Psoas muscle (tissue), 8 donors: ENCODE data around the gene RBMXL2. TPM values are rescaled to one million over a fixed set of nuclear protein-coding genes. Genes with fewer than 3 reads are reported as not detected.

Experiments used
- ATAC-seq, 4 donors: fragments of 200-7000 bp; cut with Tn5 transposase; one replicate each; pipeline ENCODE4 v1.9.1; 2020; ENCODE audit warnings: moderate library complexity in 3 of 4, mild to moderate bottlenecking in 2 of 4
- DNase-seq, 2 donors: peaks; one replicate each; pipeline ENCODE4 v3.0.0-alpha.2; 2020
- H3K27ac ChIP-seq: fragments of 200-600 bp; one replicate; pipeline ENCODE4 v1.8.0; 2022
- H3K27me3 ChIP-seq, 3 donors: fragments of 200-600 bp in 1 of 3; one replicate each; pipeline versions ENCODE4 v1.6.1 to v1.8.0; 2013 to 2022; ENCODE audit warnings: low read length in 2 of 3, mild to moderate bottlenecking in 2 of 3, moderate library complexity in 1 of 3; ENCODE audit not compliant: insufficient read depth in 3 of 3
- H3K36me3 ChIP-seq, 2 donors: fragments of 200-600 bp in 1 of 2; one replicate each; pipeline versions ENCODE4 v1.6.1 to v1.8.0; 2013 to 2022; ENCODE audit warnings: low read depth in 1 of 2, mild to moderate bottlenecking in 1 of 2, moderate library complexity in 1 of 2; ENCODE audit not compliant: insufficient read depth in 1 of 2
- H3K4me1 ChIP-seq: fragments of 200-600 bp; one replicate; pipeline ENCODE4 v1.8.0; 2022
- H3K4me3 ChIP-seq: fragments of 200-600 bp; one replicate; pipeline ENCODE4 v1.8.0; 2022; ENCODE audit warnings: mild to moderate bottlenecking
- H3K9me3 ChIP-seq: fragments of 200-600 bp; one replicate; pipeline ENCODE4 v1.8.0; 2022
- WGBS, 3 donors: extraction: QIAGEN DNeasy Blood & Tissue Kit; methylation state at CpG; one replicate each; pipeline versions ENCODE4 v1.1.6 to v1.1.7; 2013; 5-methylcytosine and 5-hydroxymethylcytosine counted together
- intact Hi-C, 2 donors: fragments of 100-400 bp; cut with DNase I; formaldehyde crosslinking; loops; one replicate each; pipeline versions ENCODE4 v1.11.0 to v1.14.2; 2022
- polyA plus RNA-seq, 3 donors: library from polyadenylated mRNA; stranded (reverse); fragments of 200-250 nt; gene quantifications; one replicate each; pipeline ENCODE4 v1.2.3, GENCODE V29; 2013
- total RNA-seq, 4 donors: library from RNA; stranded (reverse); fragmentation: NEBNext Ultra II Directional in 2 of 4; extraction: Animal tissue kit (Norgen Biotek cat#: 25700) in 2 of 4; gene quantifications; one replicate each; pipeline versions ENCODE4 v1.2.1 to v1.2.4, GENCODE V29; 2021 to 2023
- TF ChIP-seq, protein P1 (sequence below): fragments of 200-600 bp; IDR thresholded peaks from one replicate; pipeline ENCODE4 v1.8.0; 2022; ENCODE audit warnings: antibody characterized with exemption
- donor health status: healthy with polysubstance abuse.
- donor health status: DM: no; HTN: no; CAD: no; lungs with moderate emphysema.
- donor health status: Bipolar disorder and iron deficiency.
- donor health status: healthy.
- donor health status: DM: yes; HTN: yes; CAD: no.
- donor health status: DM: no; HTN: no; CAD: no.
- donor health status: DM: no; HTN: no; CAD: no.
- donor health status: DM: yes; HTN: yes; CAD: no.

The RBMXL2 gene
- total and polyA plus RNA-seq, 7 donors = not detected

DNA sequence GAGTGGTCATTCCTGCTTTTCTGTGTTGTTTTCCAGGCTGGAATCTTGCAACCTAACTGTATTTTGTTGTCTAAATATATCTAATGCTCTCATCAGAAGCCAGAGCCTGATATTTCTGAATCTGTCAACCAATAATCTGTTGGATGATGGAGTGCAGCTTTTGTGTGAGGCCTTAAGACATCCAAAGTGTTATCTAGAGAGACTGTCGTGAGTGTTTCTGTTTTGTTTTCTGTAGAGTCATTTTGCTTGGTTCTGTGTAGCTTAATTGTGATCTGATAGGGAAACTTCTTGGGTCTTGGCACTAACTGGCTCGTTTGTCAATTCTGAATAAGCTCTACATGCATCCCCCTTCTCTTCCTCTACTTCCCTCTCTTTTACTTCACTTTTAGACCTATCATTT, 31.2 kb upstream of the RBMXL2 start:
- intact Hi-C loops = no loop called here

DNA sequence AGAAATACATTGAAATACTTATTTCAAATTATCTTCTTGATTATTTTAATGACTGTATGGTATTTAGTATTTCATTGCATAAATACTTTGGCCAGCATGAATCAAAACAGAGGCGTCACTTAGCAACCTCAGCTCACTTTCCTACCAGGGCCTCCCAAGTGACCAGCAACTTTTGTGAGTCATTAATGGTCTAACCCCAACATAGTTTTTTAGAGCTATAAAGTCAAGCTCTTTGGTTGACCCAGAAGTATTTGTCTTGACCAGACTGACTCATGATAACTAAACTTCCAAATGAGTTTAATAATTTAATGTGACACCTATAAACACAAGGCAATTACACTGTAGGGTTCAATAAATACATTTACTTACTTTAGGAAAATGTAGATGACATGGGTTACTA, 27.9 kb upstream of the RBMXL2 start:
- intact Hi-C loops = no loop called here
- no peaks in the 10 kb centered on the region for H3K36me3 ChIP-seq

More for the DNA sequence above, 31.2 kb upstream of the RBMXL2 start:
- DNase-seq (no peak), ATAC-seq (no peak)
- no peaks in the 10 kb centered on the region for H3K27me3 ChIP-seq
- 39 to 51% (median 44%) methylated on average over 2 of the region's 2 CpGs for WGBS, 3 donors
- no peaks in the 10 kb centered on the region for H3K4me1 ChIP-seq
- no peak overlapping the region for H3K4me3 ChIP-seq
- H3K27ac ChIP-seq = no peak overlapping the region
- TF ChIP-seq, protein P1, sequence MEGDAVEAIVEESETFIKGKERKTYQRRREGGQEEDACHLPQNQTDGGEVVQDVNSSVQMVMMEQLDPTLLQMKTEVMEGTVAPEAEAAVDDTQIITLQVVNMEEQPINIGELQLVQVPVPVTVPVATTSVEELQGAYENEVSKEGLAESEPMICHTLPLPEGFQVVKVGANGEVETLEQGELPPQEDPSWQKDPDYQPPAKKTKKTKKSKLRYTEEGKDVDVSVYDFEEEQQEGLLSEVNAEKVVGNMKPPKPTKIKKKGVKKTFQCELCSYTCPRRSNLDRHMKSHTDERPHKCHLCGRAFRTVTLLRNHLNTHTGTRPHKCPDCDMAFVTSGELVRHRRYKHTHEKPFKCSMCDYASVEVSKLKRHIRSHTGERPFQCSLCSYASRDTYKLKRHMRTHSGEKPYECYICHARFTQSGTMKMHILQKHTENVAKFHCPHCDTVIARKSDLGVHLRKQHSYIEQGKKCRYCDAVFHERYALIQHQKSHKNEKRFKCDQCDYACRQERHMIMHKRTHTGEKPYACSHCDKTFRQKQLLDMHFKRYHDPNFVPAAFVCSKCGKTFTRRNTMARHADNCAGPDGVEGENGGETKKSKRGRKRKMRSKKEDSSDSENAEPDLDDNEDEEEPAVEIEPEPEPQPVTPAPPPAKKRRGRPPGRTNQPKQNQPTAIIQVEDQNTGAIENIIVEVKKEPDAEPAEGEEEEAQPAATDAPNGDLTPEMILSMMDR = no peak
- H3K9me3 ChIP-seq = no peaks in the 10 kb centered on the region
- H3K36me3 ChIP-seq = no peaks in the 10 kb centered on the region

GRCh38 chr11:7062534-7062933, 26.3 kb upstream of the RBMXL2 start:
- H3K27me3 ChIP-seq = no peaks in the 10 kb centered on the region
- no peaks in the 10 kb centered on the region for H3K9me3 ChIP-seq
- TF ChIP-seq, protein P1 = no peak
- ATAC-seq = no peak
- WGBS, 3 donors = 87 to 96% (median 88%) methylated on average over 2 of the region's 2 CpGs
- DNase-seq = no peak
- intact Hi-C loops = no loop called here
- H3K4me1 ChIP-seq = no peaks in the 10 kb centered on the region
- no peaks in the 10 kb centered on the region for H3K36me3 ChIP-seq
- H3K4me3 ChIP-seq = no peak overlapping the region
- no peak overlapping the region for H3K27ac ChIP-seq

More for the DNA sequence above, 27.9 kb upstream of the RBMXL2 start:
- no peak for DNase-seq
- ATAC-seq = no peak
- WGBS, 3 donors = 60 to 77% (median 75%) methylated on average over 1 of the region's 1 CpG
- no peak overlapping the region for H3K27ac ChIP-seq
- H3K9me3 ChIP-seq = no peaks in the 10 kb centered on the region
- no peaks in the 10 kb centered on the region for H3K27me3 ChIP-seq
- no peak overlapping the region for H3K4me3 ChIP-seq
- H3K4me1 ChIP-seq = no peaks in the 10 kb centered on the region
- TF ChIP-seq, protein P1 = no peak

DNA sequence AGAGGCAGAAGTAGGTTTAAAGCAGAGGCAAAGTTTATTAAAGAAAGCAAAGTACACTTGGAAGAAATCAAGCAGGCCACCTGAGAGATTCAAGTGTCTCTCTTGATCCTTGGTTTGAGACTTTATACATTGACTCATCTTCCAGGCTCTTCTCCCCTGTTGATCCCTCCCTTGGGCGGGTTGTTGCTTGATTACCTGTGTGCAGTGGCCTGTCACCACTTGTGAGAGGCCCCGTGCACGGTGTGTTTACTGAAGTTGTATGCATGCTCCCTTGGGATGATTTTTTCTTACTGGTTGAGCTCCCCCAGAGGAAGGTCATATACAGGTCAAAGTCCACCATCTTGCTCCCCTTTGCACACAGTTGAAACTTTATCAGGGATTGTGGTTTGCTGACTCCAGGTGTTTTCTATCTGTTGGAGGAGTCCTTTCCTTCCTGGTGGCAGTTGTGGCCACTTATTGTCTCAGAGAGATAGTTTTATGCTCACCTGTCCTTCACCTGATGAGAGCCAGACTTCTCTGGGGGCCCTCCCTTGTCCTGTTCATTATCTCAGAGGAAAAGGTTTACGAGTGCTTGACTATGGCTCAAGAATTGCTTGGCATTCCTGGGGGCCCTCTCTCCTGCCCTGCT, 16.3 kb upstream of the RBMXL2 start:
- intact Hi-C loops = no loop called here
- ATAC-seq = no peak
- no peaks in the 10 kb centered on the region for H3K4me1 ChIP-seq
- DNase-seq = no peak
- no peaks in the 10 kb centered on the region for H3K36me3 ChIP-seq
- TF ChIP-seq, protein P1 = no peak
- peaks cover 0 to 3% (median 0%) of the 10 kb centered on the region in 3 donors for H3K27me3 ChIP-seq
- WGBS, 3 donors = 46 to 62% (median 55%) methylated on average over 4 of the region's 4 CpGs
- no peak overlapping the region for H3K4me3 ChIP-seq
- H3K9me3 ChIP-seq = no peaks in the 10 kb centered on the region
- no peak overlapping the region for H3K27ac ChIP-seq

DNA sequence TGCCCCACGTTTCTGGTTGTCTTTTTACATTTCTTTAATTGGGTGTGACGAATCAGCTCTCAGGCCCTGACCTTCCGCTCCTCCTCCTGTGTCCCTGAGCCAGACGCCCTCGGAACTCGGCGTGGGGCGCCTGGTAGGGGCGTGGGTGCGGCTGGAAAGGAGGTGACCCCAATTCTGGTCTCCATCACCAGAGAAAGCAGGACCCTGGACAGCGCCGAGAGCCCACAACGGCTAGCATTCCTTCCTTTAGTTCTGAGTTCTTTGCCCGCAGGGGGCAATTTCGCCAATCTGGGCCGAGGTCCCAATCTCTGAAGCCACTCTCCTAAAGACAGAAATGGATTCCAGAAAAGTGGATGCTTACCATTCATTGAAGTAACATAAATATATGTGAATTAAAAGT, 11.7 kb upstream of the RBMXL2 start:
- WGBS, 3 donors = 60 to 67% (median 63%) methylated on average over 16 of the region's 16 CpGs
- no peaks in the 10 kb centered on the region for H3K4me1 ChIP-seq
- ATAC-seq (no peak), DNase-seq (no peak)
- TF ChIP-seq, protein P1 = no peak
- H3K27me3 ChIP-seq = peaks cover 0 to 3% (median 0%) of the 10 kb centered on the region in 3 donors
- H3K27ac ChIP-seq = no peak overlapping the region
- intact Hi-C loops = no loop called here
- no peaks in the 10 kb centered on the region for H3K9me3 ChIP-seq
- no peak overlapping the region for H3K4me3 ChIP-seq
- H3K36me3 ChIP-seq = no peaks in the 10 kb centered on the region
